GM18907 (cell line): Measurements from ENCODE around the gene KCNG1.
"Not testable (repeated sequence)": the region's sequence is repeated elsewhere in the genome, so short reads cannot be mapped to it uniquely, and the experiment has no call there.

Experiments used
- ATAC-seq: cut with Tn5 transposase; IDR thresholded peaks from one replicate; pipeline ENCODE4 v1.9.1; 2021; ENCODE audit warnings: mild to moderate bottlenecking, moderate library complexity; ENCODE audit not compliant: unreplicated experiment

Gene KCNG1

DNA sequence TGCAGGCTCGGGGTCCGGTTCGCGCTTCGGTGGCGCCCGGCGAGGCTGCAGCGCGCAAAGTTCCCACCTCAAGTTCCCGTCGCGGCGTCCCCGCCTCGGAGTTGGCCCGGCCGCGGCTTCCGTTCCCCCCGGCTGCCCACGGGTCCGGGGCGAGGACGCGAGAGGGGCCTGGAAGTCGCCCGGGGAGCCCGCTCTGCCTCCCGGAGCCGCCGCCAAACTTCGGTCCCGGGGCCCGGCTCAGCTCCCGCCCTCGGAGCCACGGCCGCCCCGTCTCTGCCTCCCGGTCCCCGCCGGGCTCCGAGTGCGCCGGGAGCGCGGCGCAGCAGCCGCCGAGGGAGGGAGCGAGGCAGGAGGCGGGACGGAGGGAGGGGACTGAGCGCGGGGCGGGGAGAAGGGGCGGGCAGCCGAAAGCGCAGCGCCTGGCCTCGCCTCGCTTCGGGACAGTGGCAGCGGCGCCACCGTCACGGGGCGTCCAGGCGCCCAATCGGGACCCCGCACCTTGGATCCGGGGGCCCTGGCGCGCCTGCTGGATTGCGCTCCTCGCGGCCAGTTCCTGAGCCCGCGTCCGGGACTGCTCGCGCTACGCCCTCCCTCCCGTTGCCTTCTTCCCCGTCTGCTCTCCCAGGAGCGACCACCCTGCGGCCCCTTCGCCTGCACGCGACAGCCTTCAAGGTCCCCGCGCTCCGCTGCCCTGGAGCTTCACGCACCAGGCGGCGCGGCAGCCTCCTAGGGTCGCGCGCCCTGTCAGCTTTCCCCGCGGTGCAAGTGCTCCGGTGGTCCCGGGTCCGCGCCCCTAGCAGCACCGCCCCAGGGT, at the start of gene KCNG1:
TSS of gene KCNG1 (minus strand) at position 305 of the 814 bp plus-strand sequence. CDS start 12,769 bp downstream, outside the sequence.
- ATAC-seq, result no peak

- no peak for ATAC-seq
Observed at GRCh38 chr20:51070621-51071020, 47.7 kb upstream of the KCNG1 start.

DNA sequence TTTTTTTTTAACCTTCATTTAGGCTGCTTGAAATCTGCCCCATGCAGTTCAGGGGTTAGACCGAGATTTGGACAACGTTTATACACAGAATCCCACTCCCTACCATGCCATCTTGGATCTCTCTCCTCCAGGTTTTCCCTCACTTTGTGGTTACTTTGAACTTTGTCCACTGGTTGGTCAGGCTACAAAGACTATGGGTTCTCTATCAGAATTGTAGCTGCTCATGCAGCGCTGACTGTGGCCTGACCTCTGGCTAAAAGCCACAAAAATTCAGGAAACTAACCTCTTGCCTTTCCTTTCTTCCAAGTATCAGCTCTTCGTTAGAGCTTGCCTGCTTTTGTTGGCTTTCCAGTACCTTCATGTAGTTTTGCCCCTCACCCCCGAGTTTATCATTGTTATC, 44.9 kb upstream of the KCNG1 start:
- no peak for ATAC-seq

- ATAC-seq, result no peak
Observed at GRCh38 chr20:51065615-51066014, 42.7 kb upstream of the KCNG1 start.

GRCh38 chr20:51064137-51064536, 41.2 kb upstream of the KCNG1 start:
- ATAC-seq, result no peak

GRCh38 chr20:51062065-51062464, 39.2 kb upstream of the KCNG1 start:
- ATAC-seq, result no peak

DNA sequence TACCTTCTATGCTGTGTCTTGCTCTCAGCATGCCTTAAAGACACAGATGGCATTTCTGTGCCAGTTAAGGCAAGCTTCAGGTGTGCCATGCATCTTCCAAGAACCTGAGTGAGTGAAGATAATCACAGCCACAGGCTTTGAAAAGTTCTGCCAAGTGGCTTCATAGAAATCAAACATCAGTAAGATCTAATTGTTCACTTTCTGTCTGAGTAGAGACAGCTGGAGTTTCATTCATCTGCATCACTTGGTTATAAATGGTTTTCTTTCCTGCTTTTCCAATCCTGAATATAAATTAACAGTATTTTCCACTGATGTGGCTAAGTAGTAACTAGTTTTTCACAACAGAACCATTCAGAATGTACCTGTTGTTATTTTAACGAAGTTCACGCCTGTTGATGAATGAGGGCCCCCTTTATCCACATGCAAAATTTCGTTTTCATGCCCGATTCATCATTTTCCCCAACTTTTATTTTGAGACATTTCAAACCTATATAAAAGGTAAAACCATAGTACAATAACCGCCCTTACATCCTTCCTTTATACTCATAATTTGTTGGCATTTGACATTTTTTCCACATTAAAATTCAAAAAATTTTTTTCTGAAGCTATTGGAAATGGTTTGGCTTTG, 38.6 kb upstream of the KCNG1 start:
- ATAC-seq, result no peak

DNA sequence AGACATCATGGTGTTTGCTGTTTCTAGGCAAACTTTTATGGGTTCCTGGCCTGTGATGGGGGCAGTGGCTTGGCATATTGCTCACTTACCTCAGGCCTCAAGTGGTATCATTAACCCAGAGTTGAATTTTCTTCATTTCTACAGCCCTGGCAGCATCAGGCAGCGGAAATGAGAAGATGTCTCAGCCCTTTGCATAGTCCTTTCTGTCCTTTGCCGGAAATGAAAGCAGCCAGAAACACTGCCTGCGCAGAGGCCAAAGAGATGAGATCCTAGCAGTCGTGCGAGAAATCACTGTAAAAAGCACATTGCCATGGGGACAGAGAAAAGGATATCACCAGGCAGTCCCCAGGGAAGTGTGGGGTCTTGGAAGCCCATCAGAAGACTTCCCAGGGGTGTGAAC, 37.4 kb upstream of the KCNG1 start:
- no peak for ATAC-seq

- no peak for ATAC-seq
Observed at GRCh38 chr20:51059862-51060261, 37.0 kb upstream of the KCNG1 start.

DNA sequence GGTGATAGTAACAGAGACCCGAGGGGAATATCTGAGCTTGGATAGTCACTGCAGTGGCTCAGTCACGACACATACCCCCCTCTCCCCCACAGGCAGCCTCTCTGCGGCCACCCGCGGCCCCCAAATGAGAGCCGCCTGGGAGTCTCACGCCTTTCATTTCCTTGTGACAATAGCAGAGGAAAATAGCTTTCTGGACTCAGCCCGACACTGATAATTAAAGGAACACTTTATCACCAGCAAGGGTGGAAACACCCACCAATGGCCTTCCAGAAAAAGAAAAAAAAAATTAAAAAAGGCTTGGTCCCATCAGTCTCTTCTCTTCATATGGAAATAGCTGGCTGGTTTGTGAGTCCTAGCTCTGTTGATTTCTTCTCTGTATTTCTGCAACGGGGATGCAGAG, 35.1 kb upstream of the KCNG1 start:
- ATAC-seq, result no peak

DNA sequence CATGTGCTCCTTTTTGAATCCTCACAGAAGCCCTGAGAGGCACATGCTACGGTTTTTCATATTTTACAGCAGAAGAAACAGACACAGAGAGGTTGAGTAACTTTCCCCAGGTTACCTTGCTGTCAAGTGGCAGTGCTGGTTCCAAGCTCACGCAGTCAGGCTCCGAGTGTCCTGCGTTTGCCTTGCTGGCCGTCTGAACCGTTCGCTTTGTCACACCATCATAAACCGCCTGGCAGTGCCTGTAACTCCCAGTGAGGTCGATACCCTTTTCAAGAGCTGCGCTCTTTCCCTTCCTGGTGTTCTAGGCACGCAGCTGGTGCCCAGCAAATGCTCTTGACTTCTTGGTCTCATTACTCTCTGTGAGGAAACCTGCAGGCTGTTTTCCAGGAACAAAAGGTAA, 31.3 kb upstream of the KCNG1 start:
- ATAC-seq, result no peak

DNA sequence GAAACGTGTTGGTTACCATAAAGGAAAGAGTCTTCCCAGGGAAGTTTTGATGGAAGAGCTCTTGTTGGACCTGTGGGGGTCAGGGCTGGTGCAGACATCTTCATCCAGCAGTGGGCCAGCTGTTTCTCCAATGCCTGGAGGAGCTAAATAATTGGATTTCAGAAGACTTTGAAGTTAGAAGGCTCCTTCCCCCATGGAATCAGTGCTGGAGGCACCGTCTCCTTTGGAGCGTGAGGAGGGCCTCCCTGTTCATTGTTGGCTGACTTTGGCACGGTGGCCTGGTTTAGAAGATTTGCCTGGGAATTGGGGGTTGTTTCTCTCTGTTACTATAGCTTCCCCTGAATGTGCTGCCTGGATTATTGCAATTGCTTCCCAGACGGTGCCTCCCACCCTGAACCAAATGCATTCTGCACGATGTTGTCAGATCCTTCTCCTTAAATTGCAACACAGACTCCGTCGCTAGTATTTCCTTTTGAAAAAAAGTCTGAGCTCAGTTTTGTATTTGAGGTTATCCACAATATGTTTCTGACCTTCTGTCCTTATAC, 27.7 kb upstream of the KCNG1 start:
- no peak for ATAC-seq

DNA sequence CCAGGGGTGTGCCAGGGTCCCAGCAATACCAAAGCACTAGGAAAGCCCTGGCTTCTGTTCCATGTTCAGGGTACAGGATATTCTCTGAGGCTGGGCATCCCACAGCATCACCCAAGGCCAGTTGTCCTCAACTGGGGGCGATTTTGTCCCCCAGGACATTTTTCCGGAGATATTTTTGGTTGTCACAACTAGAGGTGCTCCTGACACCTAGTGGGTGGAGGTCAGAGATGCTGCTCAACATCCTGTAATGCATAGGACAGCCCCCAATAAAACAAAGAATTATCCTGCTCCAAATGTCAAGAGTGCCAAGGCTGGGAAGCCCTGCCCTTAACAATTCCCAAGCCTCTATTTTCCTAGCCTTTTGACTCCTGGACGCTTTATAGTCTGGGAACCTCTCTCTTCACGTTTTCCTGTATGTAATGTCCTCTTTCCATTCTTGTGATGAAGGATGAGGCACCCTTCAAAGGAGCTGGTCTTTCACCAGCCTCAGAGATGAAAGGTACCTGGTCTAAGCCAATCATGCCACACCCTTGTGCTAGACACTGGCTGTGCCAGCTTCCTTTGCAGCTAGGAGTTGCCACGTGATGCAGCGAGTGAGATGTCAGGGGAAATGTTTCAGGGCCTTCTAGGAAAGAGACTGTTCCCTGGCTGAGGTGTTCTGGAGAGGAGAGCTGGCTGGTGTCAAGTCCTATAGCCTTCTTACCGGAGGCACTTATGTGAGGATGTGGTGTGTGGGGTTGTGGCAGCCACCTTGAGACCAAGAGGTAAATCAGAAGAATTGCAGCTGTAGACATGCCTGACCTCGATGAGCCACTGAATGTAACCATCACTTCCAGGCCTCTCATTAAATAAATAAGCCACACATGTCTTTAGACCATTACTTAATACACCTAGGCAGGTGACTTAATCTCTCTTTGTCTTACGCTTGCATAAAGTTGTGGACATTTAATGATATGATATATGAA, 23.4 kb upstream of the KCNG1 start:
- no peak for ATAC-seq

- not testable (repeated sequence) for ATAC-seq
Observed at GRCh38 chr20:51045492-51045891, 22.6 kb upstream of the KCNG1 start.

GRCh38 chr20:51044796-51045195, 21.9 kb upstream of the KCNG1 start:
- ATAC-seq, result no peak

DNA sequence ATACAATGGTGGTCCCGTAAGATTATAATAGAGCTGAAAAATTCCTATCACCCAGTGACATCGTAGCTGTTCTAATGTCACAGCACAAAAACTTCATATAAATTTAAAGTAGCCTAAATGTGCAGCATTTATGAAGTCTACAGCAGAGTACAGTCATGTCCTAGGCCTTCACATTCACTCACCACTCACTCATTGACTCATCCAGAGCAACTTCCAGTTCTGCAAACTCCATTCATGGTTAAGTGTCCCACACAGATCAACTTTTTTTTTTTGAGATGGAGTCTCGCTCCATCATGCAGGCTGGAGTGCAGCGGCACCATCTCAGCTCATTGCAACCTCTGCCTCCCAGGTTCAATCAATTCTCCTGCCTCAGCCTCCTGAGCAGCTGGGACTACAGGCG, 20.9 kb upstream of the KCNG1 start:
- ATAC-seq, result no peak

DNA sequence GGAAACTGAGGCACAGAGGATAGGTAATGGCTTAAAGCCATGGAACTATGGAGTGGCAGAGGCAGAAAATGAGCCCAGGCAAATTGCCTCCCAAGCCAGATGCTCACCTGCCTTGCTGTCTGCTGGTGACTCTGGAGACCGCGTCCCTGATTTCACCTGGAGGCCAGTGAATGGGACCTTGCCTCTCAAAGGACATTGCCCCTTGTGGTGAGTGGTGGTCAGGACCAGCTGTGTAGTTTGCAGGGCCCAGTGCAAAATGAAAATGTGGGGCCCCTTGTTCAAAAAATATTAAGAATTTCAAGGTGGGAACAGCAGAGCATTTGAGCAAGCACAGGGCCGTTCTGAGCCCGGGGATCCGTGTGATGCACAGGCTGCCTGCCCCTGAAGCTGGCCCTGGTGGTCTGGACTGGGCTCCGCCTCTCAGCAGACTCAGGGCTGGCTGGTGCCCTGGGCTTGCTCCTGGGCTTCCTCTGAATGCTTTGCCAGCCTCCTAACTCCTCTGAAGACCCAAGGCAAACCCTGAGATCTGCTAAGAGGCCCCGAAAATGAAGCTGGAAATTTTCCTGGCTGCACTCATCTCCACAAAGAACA, 19.8 kb upstream of the KCNG1 start:
- no peak for ATAC-seq

- ATAC-seq, result no peak
Observed at GRCh38 chr20:51042064-51042463, 19.2 kb upstream of the KCNG1 start.

- no peak for ATAC-seq
Observed at GRCh38 chr20:51037532-51038115, 14.7 kb upstream of the KCNG1 start.

- no peak for ATAC-seq
Observed at GRCh38 chr20:51036827-51037531, 14.1 kb upstream of the KCNG1 start.
